HG03175 (cell line): ENCODE data around the gene CEACAM21.

Source experiments
- ATAC-seq: cut with Tn5 transposase; IDR thresholded peaks from one replicate; pipeline ENCODE4 v1.9.1; 2021; ENCODE audit warnings: mild to moderate bottlenecking, moderate library complexity; ENCODE audit not compliant: unreplicated experiment

CEACAM21 gene

GRCh38 chr19:41584260-41584810 is 8.4 kb downstream of the CEACAM21 start:
- no peak for ATAC-seq

GRCh38 chr19:41584931-41585330 is 9.0 kb downstream of the CEACAM21 start:
- ATAC-seq, result no peak

GRCh38 chr19:41586064-41586463 is 10.1 kb downstream of the CEACAM21 start:
- no peak for ATAC-seq

- no peak for ATAC-seq
These were observed 11.3 kb downstream of the CEACAM21 start for GRCh38 chr19:41587101-41587837.

GRCh38 chr19:41587838-41588210 is 11.9 kb downstream of the CEACAM21 start:
- no peak for ATAC-seq

- no peak for ATAC-seq
These were observed 12.7 kb downstream of the CEACAM21 start for GRCh38 chr19:41588497-41589209.

GRCh38 chr19:41589371-41589770 is 13.4 kb downstream of the CEACAM21 start:
- no peak for ATAC-seq

- no peak for ATAC-seq
These were observed 15.0 kb downstream of the CEACAM21 start for GRCh38 chr19:41590936-41591335.

GRCh38 chr19:41591951-41592562 is 16.1 kb downstream of the CEACAM21 start:
- no peak for ATAC-seq

GRCh38 chr19:41595258-41595889 is 19.4 kb downstream of the CEACAM21 start:
- ATAC-seq, result no peak

- ATAC-seq, result no peak
These were observed 19.9 kb downstream of the CEACAM21 start for GRCh38 chr19:41595890-41596280.

GRCh38 chr19:41597600-41598041 is 21.7 kb downstream of the CEACAM21 start:
- no peak for ATAC-seq

- ATAC-seq, result no peak
These were observed 23.4 kb downstream of the CEACAM21 start for GRCh38 chr19:41599175-41599966.

GRCh38 chr19:41601771-41602170 is 25.8 kb downstream of the CEACAM21 start:
- no peak for ATAC-seq

- ATAC-seq, result no peak
These were observed 28.9 kb downstream of the CEACAM21 start for GRCh38 chr19:41604831-41605230.

- ATAC-seq, result no peak
These were observed 30.4 kb downstream of the CEACAM21 start for GRCh38 chr19:41606215-41606837.

- no peak for ATAC-seq
These were observed 31.7 kb downstream of the CEACAM21 start for GRCh38 chr19:41607668-41608067.

GRCh38 chr19:41610789-41611188 is 34.8 kb downstream of the CEACAM21 start:
- no peak for ATAC-seq

GRCh38 chr19:41612483-41612882 is 36.5 kb downstream of the CEACAM21 start:
- no peak for ATAC-seq

GRCh38 chr19:41615207-41615606 is 39.2 kb downstream of the CEACAM21 start:
- no peak for ATAC-seq
